Measurements from ENCODE around the gene FRRS1L.

DNA sequence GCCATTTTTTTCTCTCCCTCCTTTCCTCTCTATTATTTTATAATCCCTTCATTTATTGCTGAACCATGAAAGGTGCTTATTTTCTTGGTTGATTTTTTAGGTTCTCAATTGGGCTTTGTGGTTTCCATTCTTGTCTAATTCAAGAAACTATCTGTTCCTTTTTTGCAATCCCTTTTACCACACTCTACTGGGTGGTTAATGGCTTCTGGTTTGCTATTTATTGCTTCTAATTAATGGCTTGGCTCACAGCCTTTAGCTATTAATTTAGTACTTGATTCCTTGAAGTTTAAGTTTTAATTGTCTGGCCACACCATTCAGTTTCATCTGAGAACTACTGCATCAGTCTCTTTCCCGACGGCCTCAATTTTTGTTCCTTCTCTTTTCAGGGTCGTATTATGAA is 5.6 kb downstream of the FRRS1L start:
- TF ChIP-seq CTCF (IDR thresholded peaks at IDR 0.05; ENCODE audit: low read depth, low read length, missing input control) (no peak), RAD21 (IDR thresholded peaks at IDR 0.05) (no peak), YY1 (IDR thresholded peaks at IDR 0.05) (no peak), ATF3 (IDR thresholded peaks at IDR 0.05) (no peak), TAF1 (conservative IDR thresholded peaks at IDR 0.05) (no peak), ZBTB33 (IDR thresholded peaks at IDR 0.05) (no peak), EGR1 (IDR thresholded peaks at IDR 0.05; ENCODE audit: low read depth in 2 of 2) (no peak), SP1 (IDR thresholded peaks at IDR 0.05) (no peak), JUND (IDR thresholded peaks at IDR 0.05) (no peak)
- TF ChIP-seq, protein P1, sequence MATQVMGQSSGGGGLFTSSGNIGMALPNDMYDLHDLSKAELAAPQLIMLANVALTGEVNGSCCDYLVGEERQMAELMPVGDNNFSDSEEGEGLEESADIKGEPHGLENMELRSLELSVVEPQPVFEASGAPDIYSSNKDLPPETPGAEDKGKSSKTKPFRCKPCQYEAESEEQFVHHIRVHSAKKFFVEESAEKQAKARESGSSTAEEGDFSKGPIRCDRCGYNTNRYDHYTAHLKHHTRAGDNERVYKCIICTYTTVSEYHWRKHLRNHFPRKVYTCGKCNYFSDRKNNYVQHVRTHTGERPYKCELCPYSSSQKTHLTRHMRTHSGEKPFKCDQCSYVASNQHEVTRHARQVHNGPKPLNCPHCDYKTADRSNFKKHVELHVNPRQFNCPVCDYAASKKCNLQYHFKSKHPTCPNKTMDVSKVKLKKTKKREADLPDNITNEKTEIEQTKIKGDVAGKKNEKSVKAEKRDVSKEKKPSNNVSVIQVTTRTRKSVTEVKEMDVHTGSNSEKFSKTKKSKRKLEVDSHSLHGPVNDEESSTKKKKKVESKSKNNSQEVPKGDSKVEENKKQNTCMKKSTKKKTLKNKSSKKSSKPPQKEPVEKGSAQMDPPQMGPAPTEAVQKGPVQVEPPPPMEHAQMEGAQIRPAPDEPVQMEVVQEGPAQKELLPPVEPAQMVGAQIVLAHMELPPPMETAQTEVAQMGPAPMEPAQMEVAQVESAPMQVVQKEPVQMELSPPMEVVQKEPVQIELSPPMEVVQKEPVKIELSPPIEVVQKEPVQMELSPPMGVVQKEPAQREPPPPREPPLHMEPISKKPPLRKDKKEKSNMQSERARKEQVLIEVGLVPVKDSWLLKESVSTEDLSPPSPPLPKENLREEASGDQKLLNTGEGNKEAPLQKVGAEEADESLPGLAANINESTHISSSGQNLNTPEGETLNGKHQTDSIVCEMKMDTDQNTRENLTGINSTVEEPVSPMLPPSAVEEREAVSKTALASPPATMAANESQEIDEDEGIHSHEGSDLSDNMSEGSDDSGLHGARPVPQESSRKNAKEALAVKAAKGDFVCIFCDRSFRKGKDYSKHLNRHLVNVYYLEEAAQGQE (IDR thresholded peaks at IDR 0.05), result no peak
- TF ChIP-seq, protein P2, sequence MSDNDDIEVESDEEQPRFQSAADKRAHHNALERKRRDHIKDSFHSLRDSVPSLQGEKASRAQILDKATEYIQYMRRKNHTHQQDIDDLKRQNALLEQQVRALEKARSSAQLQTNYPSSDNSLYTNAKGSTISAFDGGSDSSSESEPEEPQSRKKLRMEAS (IDR thresholded peaks at IDR 0.05), result no peak

All from liver (tissue), 3 donors.